Keratinocyte (primary cell): ENCODE results near the gene PHACTR1. TPM values are rescaled to one million over a fixed set of nuclear protein-coding genes. Genes with fewer than 3 reads are reported as not detected.
A peak's percentile ranks its signal among the peaks of the same experiment; 100 is the strongest.

Experiments used
- DNase-seq: peaks from one replicate; pipeline ENCODE4 v3.0.0-alpha.2; 2011; ENCODE audit warnings: low read depth, missing footprints, low spot score
- FAIRE-seq: peaks from 2 replicates; lab custom pipeline; 2011; peaks lifted over from hg19 to GRCh38; lab: Jason Lieb, UNC
- H2AFZ ChIP-seq: 2 replicates; pipeline ENCODE4 v1.6.0; 2012; ENCODE audit warnings: low read length, control low read depth, inconsistent platforms; ENCODE audit not compliant: control insufficient read depth
- H3K27ac ChIP-seq: 2 replicates; pipeline ENCODE4 v1.5.1; 2011; ENCODE audit warnings: low read length; ENCODE audit not compliant: control insufficient read depth, insufficient read depth
- H3K27me3 ChIP-seq: 3 replicates; pipeline ENCODE4 v1.6.0; 2011; ENCODE audit warnings: low read length; ENCODE audit not compliant: control insufficient read depth, insufficient read depth; ENCODE audit errors: extremely low read depth
- H3K36me3 ChIP-seq, 2 experiments: 2 replicates in 1 of 2; 3 replicates in 1 of 2; pipeline ENCODE4 v1.5.1; 2011; ENCODE audit warnings: low read length in 2 of 2, mild to moderate bottlenecking in 1 of 2; ENCODE audit not compliant: control insufficient read depth in 2 of 2, insufficient read depth in 2 of 2; ENCODE audit errors: extremely low read depth in 1 of 2
- H3K4me1 ChIP-seq: 3 replicates; pipeline ENCODE4 v1.5.1; 2011; ENCODE audit warnings: low read length; ENCODE audit not compliant: control insufficient read depth, insufficient read depth; ENCODE audit errors: extremely low read depth
- H3K4me2 ChIP-seq: 3 replicates; pipeline ENCODE4 v1.6.0; 2011; ENCODE audit warnings: low read depth, low read length; ENCODE audit not compliant: control insufficient read depth, insufficient read depth; ENCODE audit errors: extremely low read depth
- H3K4me3 ChIP-seq, 3 experiments: fragments of 200-600 bp in 1 of 3; sonication (generic) in 1 of 3; 2 replicates in 2 of 3; 3 replicates in 1 of 3; pipeline ENCODE4 v1.5.1; 2011 to 2016; ENCODE audit warnings: low read length in 3 of 3, mild to moderate bottlenecking in 3 of 3, control low read depth in 2 of 3, inconsistent platforms in 1 of 3, low read depth in 1 of 3, mixed read lengths in 1 of 3, mixed run types in 1 of 3, moderate library complexity in 1 of 3; ENCODE audit not compliant: control insufficient read depth in 2 of 3, insufficient read depth in 2 of 3; ENCODE audit errors: extremely low read depth in 1 of 3
- H3K79me2 ChIP-seq: 2 replicates; pipeline ENCODE4 v1.6.0; 2012; ENCODE audit warnings: low read length; ENCODE audit not compliant: control insufficient read depth, insufficient read depth
- H3K9ac ChIP-seq: 3 replicates; pipeline ENCODE4 v1.6.0; 2011; ENCODE audit warnings: low read length; ENCODE audit not compliant: control insufficient read depth, insufficient read depth; ENCODE audit errors: extremely low read depth
- H3K9me1 ChIP-seq: 3 replicates; pipeline ENCODE4 v1.6.0; 2011; ENCODE audit warnings: low read length; ENCODE audit not compliant: control insufficient read depth, insufficient read depth; ENCODE audit errors: extremely low read depth
- H3K9me3 ChIP-seq: 2 replicates; pipeline ENCODE4 v1.5.1; 2012; ENCODE audit warnings: low read depth, low read length; ENCODE audit not compliant: control insufficient read depth
- H4K20me1 ChIP-seq: 3 replicates; pipeline ENCODE4 v1.6.0; 2011; ENCODE audit warnings: low read length; ENCODE audit not compliant: control insufficient read depth, insufficient read depth; ENCODE audit errors: extremely low read depth
- CTCF ChIP-seq, 3 experiments: IDR thresholded peaks in 1 of 3; conservative IDR thresholded peaks in 1 of 3; optimal IDR thresholded peaks in 1 of 3; 2 replicates in 2 of 3; 3 replicates in 1 of 3; pipeline versions ENCODE3 to v1.5.1; 2011; ENCODE audit warnings: low read length in 3 of 3, mild to moderate bottlenecking in 3 of 3, moderate library complexity in 2 of 3, control low read depth in 1 of 3, inconsistent platforms in 1 of 3; ENCODE audit not compliant: insufficient read depth in 2 of 3; ENCODE audit errors: extremely low read depth in 1 of 3
- EZH2 ChIP-seq: IDR thresholded peaks from one replicate; pipeline ENCODE4 v1.6.1; 2012; ENCODE audit warnings: inconsistent platforms, mild to moderate bottlenecking, low read length, moderate library complexity
- dilution Hi-C: fragments of 300-500 bp; cut with MboI; formaldehyde crosslinking; loops from one replicate; pipeline ENCODE4 v1.7.0; 2020; ENCODE audit warnings: low sequenced_read_pairs; ENCODE audit not compliant: extremely low pct_ligation_motif_present
- polyA plus RNA-seq, 5 experiments: library from polyadenylated mRNA; depleted of rRNA in 3 of 5; stranded (reverse) in 3 of 5; stranded (forward) in 1 of 5; unstranded in 1 of 5; fragments of >200 nt; gene quantifications; 1 replicate in 1 of 5; 2 replicates in 3 of 5; 3 replicates in 1 of 5; pipeline versions ENCODE4 v1.2.1 to v1.2.3, GENCODE V29; 2011 to 2012; ENCODE audit warnings: missing spikeins in 2 of 5, low read depth in 1 of 5, low replicate concordance in 1 of 5

PHACTR1 gene
- polyA plus RNA-seq, 1 donor (not counting 4 experiments of a cell fraction or from before 2014, with no cell fraction given) = 0.22 TPM

GRCh38 chr6:13328875-13329183 lies 612.3 kb downstream of the PHACTR1 start:
- no peak for TF ChIP-seq EZH2
- TF ChIP-seq CTCF (optimal IDR thresholded peaks at IDR 0.05 in 1 of 3, IDR thresholded peaks at IDR 0.05 in 1 of 3, conservative IDR thresholded peaks at IDR 0.05 in 1 of 3; ENCODE audit: extremely low read depth in 1 of 3, insufficient read depth in 2 of 3, low read length in 3 of 3) = no peak
- peaks cover 6% of the 10 kb centered on the region for H3K4me1 ChIP-seq
- H3K27ac ChIP-seq = peak overlapping the region; percentile 87
- H3K9ac ChIP-seq = peak overlapping the region; percentile 90
- no peaks in the 10 kb centered on the region for H3K9me1 ChIP-seq
- H3K36me3 ChIP-seq = no peaks in the 10 kb centered on the region
- H3K9me3 ChIP-seq = no peaks in the 10 kb centered on the region
- peak overlapping the region; percentile 74 to 89 (median 81) for H3K4me3 ChIP-seq
- H3K79me2 ChIP-seq = no peaks in the 10 kb centered on the region
- no peaks in the 10 kb centered on the region for H4K20me1 ChIP-seq
- peak overlapping the region; percentile 81 for H2AFZ ChIP-seq
- DNase-seq (no peak), FAIRE-seq (no peak)
- H3K27me3 ChIP-seq = no peaks in the 10 kb centered on the region
- H3K4me2 ChIP-seq = peak overlapping the region; percentile 84
- dilution Hi-C loops = no loop called here

GRCh38 chr6:13331516-13332348 lies 615.2 kb downstream of the PHACTR1 start:
- DNase-seq = no peak
- FAIRE-seq = no peak
- Histone ChIP-seq H3K79me2 (no peaks in the 10 kb centered on the region), H3K36me3 (no peaks in the 10 kb centered on the region), H3K27me3 (no peaks in the 10 kb centered on the region), H3K27ac (no peak overlapping the region), H2AFZ (no peak overlapping the region), H3K4me1 (peaks cover 10% of the 10 kb centered on the region), H3K4me3 (no peak overlapping the region), H3K9me1 (no peaks in the 10 kb centered on the region), H3K9me3 (no peaks in the 10 kb centered on the region), H3K4me2 (no peak overlapping the region), H3K9ac (no peak overlapping the region), H4K20me1 (no peaks in the 10 kb centered on the region)
- dilution Hi-C loops = no loop called here
- TF ChIP-seq EZH2 (no peak), CTCF (optimal IDR thresholded peaks at IDR 0.05 in 1 of 3, IDR thresholded peaks at IDR 0.05 in 1 of 3, conservative IDR thresholded peaks at IDR 0.05 in 1 of 3; ENCODE audit: extremely low read depth in 1 of 3, insufficient read depth in 2 of 3, low read length in 3 of 3) (peak in 2 of 3 experiments; percentile 44 to 46)
